K562 (cell line): ENCODE data around the gene ANO8. TPM values are rescaled to one million over a fixed set of nuclear protein-coding genes. Genes with fewer than 3 reads are reported as not detected.

ENCODE experiments used
- ASH1L ChIP-seq: fragments of 450-650 bp; IDR thresholded peaks from 2 replicates; pipeline ENCODE4 v1.6.1; 2018; ENCODE audit warnings: borderline replicate concordance, mild to moderate bottlenecking, low read depth; ENCODE audit not compliant: partially characterized antibody
- CBFA2T3 ChIP-seq: fragments of 450-650 bp; IDR thresholded peaks from 2 replicates; pipeline ENCODE4 v1.6.1; 2017
- CBX1 ChIP-seq: sonication (generic); IDR thresholded peaks from 2 replicates; pipeline ENCODE4 v1.6.1; 2016; ENCODE audit warnings: antibody characterized with exemption, low read depth, mild to moderate bottlenecking
- FOXP4 ChIP-seq: sonication (generic); formaldehyde crosslinking; IDR thresholded peaks from 2 replicates; pipeline ENCODE4 v1.8.0; 2022; ENCODE audit warnings: mild to moderate bottlenecking, missing genetic modification reagents, borderline replicate concordance
- HBP1 ChIP-seq: fragments of 450-650 bp; formaldehyde crosslinking; IDR thresholded peaks from 2 replicates; pipeline ENCODE4 v1.4.0; 2022; ENCODE audit warnings: missing genetic modification characterization
- HMGN3 ChIP-seq: IDR thresholded peaks from 2 replicates; pipeline ENCODE4 v1.6.1; 2011; ENCODE audit warnings: borderline replicate concordance, low read depth, mild to moderate bottlenecking, mixed read lengths, low read length; ENCODE audit not compliant: insufficient read length; ENCODE audit errors: extremely low read depth
- KDM2B ChIP-seq: fragments of 250-450 bp; sonication (Bioruptor Pico); IDR thresholded peaks from 2 replicates; pipeline ENCODE4 v1.8.0; 2021; ENCODE audit warnings: mild to moderate bottlenecking, moderate library complexity
- NCOA4 ChIP-seq: fragments of 450-650 bp; IDR thresholded peaks from 2 replicates; pipeline ENCODE4 v1.6.1; 2018; ENCODE audit warnings: mild to moderate bottlenecking; ENCODE audit not compliant: partially characterized antibody
- NFIC ChIP-seq: fragments of 450-650 bp; IDR thresholded peaks from 2 replicates; pipeline ENCODE4 v1.6.1; 2017; ENCODE audit warnings: mild to moderate bottlenecking, inconsistent platforms
- PHF21A ChIP-seq: fragments of 450-650 bp; IDR thresholded peaks from 2 replicates; pipeline ENCODE4 v1.6.1; 2017; ENCODE audit warnings: low read depth, borderline replicate concordance
- SAFB ChIP-seq: fragments of 200-400 bp; formaldehyde crosslinking; IDR thresholded peaks from 2 replicates; pipeline ENCODE4 v1.6.1; 2017; ENCODE audit warnings: low read depth, low read length, borderline replicate concordance
- SMAD4 ChIP-seq: fragments of 250-450 bp; sonication (Bioruptor Pico); conservative IDR thresholded peaks from 2 replicates; pipeline ENCODE4 v1.8.0; 2021; ENCODE audit warnings: inconsistent platforms, mild to moderate bottlenecking, moderate library complexity
- ZC3H8 ChIP-seq: fragments of 450-650 bp; IDR thresholded peaks from 2 replicates; pipeline ENCODE4 v1.6.1; 2017
- ZFX ChIP-seq: sonication (generic); formaldehyde crosslinking; IDR thresholded peaks from 2 replicates; pipeline ENCODE4 v1.8.0; 2022; ENCODE audit warnings: mild to moderate bottlenecking, missing genetic modification reagents, moderate library complexity
- polyA plus RNA-seq, 8 experiments: library from polyadenylated mRNA; depleted of rRNA in 4 of 8; stranded (reverse) in 5 of 8; unstranded in 3 of 8; fragments of >200 nt; fragmentation: Nextera tagmentation in 2 of 8; fragmentation: Illumina TruSeq in 1 of 8; extraction: Ambion mirVana in 2 of 8; extraction: Trizol in 1 of 8; gene quantifications; 2 replicates each; pipeline versions ENCODE4 v1.2.1 to v1.2.3, GENCODE V29; 2011 to 2014; ENCODE audit warnings: inconsistent platforms in 1 of 8, missing spikeins in 1 of 8
- total RNA-seq, 7 experiments: library from RNA; depleted of rRNA in 6 of 7; stranded (reverse); fragments of >200 nt in 6 of 7; fragmentation: Illumina TruSeq in 2 of 7; extraction: Trizol in 2 of 7; gene quantifications; 2 replicates each; pipeline versions ENCODE4 v1.2.1 to v1.2.3, GENCODE V29; 2011 to 2021; ENCODE audit warnings: low replicate concordance in 1 of 7
- TF ChIP-seq, protein P1 (sequence below): sonication (generic); formaldehyde crosslinking; IDR thresholded peaks from 2 replicates; pipeline ENCODE4 v1.8.1; 2022; ENCODE audit warnings: missing genetic modification reagents
- TF ChIP-seq, protein P2 (sequence below): fragments of 450-650 bp; conservative IDR thresholded peaks from 2 replicates; pipeline ENCODE4 v1.6.1; 2016; ENCODE audit warnings: missing genetic modification characterization, low read depth, mild to moderate bottlenecking, control low read depth, missing compliant biosample characterization

Gene ANO8
- total and polyA plus RNA-seq, 9 of the 15 experiments (the other 6 are each of a cell fraction or from before 2014, with no cell fraction given): 0.07 to 7.6 (median 2.3) TPM; not detected in 1

- TF ChIP-seq, protein P1, sequence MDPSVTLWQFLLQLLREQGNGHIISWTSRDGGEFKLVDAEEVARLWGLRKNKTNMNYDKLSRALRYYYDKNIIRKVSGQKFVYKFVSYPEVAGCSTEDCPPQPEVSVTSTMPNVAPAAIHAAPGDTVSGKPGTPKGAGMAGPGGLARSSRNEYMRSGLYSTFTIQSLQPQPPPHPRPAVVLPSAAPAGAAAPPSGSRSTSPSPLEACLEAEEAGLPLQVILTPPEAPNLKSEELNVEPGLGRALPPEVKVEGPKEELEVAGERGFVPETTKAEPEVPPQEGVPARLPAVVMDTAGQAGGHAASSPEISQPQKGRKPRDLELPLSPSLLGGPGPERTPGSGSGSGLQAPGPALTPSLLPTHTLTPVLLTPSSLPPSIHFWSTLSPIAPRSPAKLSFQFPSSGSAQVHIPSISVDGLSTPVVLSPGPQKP: no peak
- TF ChIP-seq NFIC (peak; percentile 48; the same call in 1 of the 2 replicates), NCOA4 (no peak), FOXP4 (no peak; the same call in 1 of the 2 replicates), PHF21A (0 out of 2 replicates have a peak, but pooled peaks have one; percentile 52), HMGN3 (peak; percentile 87), SAFB (no peak), CBX1 (peak; percentile 13; the same call in 1 of the 2 replicates), ASH1L (no peak), ZFX (CRISPR knock-in tag) (peak; percentile 92), CBFA2T3 (no peak), KDM2B (CRISPR knock-in tag) (peak; percentile 94; the same call in 1 of the 2 replicates), ZC3H8 (no peak), HBP1 (no peak), SMAD4 (CRISPR knock-in tag) (peak; percentile 96)
- TF ChIP-seq, protein P2, sequence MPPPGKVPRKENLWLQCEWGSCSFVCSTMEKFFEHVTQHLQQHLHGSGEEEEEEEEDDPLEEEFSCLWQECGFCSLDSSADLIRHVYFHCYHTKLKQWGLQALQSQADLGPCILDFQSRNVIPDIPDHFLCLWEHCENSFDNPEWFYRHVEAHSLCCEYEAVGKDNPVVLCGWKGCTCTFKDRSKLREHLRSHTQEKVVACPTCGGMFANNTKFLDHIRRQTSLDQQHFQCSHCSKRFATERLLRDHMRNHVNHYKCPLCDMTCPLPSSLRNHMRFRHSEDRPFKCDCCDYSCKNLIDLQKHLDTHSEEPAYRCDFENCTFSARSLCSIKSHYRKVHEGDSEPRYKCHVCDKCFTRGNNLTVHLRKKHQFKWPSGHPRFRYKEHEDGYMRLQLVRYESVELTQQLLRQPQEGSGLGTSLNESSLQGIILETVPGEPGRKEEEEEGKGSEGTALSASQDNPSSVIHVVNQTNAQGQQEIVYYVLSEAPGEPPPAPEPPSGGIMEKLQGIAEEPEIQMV: peak; percentile 99
Measured at GRCh38 chr19:17334414-17335409, at the start of gene ANO8 (continued).
